Smooth muscle cell (in vitro differentiated cells): ENCODE data around the gene ELAVL1. TPM values are rescaled to one million over a fixed set of nuclear protein-coding genes. Genes with fewer than 3 reads are reported as not detected.

ENCODE experiments used
- DNase-seq: peaks from one replicate; lab custom pipeline; 2025; ENCODE audit not compliant: unreplicated experiment; lab: John Stamatoyannopoulos, UW
- H2AFZ ChIP-seq: fragments of 200-600 bp; sonication (generic); 2 replicates; pipeline ENCODE4 v1.6.0; 2016; ENCODE audit warnings: antibody characterized with exemption, low read depth, mild to moderate bottlenecking
- H3F3A ChIP-seq: fragments of 200-600 bp; sonication (generic); 2 replicates; pipeline ENCODE4 v1.6.0; 2017; ENCODE audit warnings: antibody characterized with exemption, low read depth
- H3K27ac ChIP-seq: fragments of 200-600 bp; sonication (generic); 2 replicates; pipeline ENCODE4 v1.5.1; 2016; ENCODE audit warnings: low read depth, mild to moderate bottlenecking
- H3K27me3 ChIP-seq: fragments of 200-600 bp; sonication (generic); 2 replicates; pipeline ENCODE4 v1.6.1; 2016; ENCODE audit warnings: low read depth, mild to moderate bottlenecking
- H3K36me3 ChIP-seq: fragments of 200-600 bp; sonication (generic); 2 replicates; pipeline ENCODE4 v1.5.1; 2016; ENCODE audit warnings: low read depth
- H3K4me1 ChIP-seq: fragments of 200-600 bp; sonication (generic); 2 replicates; pipeline ENCODE4 v1.5.1; 2016; ENCODE audit warnings: low read depth
- H3K4me2 ChIP-seq: fragments of 200-600 bp; sonication (generic); 2 replicates; pipeline ENCODE4 v1.6.0; 2016; ENCODE audit warnings: mild to moderate bottlenecking
- H3K4me3 ChIP-seq: fragments of 200-600 bp; sonication (generic); 2 replicates; pipeline ENCODE4 v1.5.1; 2016; ENCODE audit warnings: mild to moderate bottlenecking
- H3K79me2 ChIP-seq: fragments of 200-600 bp; sonication (generic); 2 replicates; pipeline ENCODE4 v1.6.0; 2016; ENCODE audit warnings: low read depth, mild to moderate bottlenecking
- H3K9ac ChIP-seq: fragments of 200-600 bp; sonication (generic); 2 replicates; pipeline ENCODE4 v1.6.0; 2016; ENCODE audit warnings: low read depth
- H3K9me3 ChIP-seq: fragments of 200-600 bp; sonication (generic); replicated peaks from 2 replicates; pipeline ENCODE4 v1.5.1; 2016; ENCODE audit warnings: low read depth
- H4K20me1 ChIP-seq: fragments of 200-600 bp; sonication (generic); 2 replicates; pipeline ENCODE4 v1.6.0; 2016; ENCODE audit warnings: low read depth
- WGBS: methylation state at CpG from one replicate; pipeline ENCODE4 v1.1.7; 2016; ENCODE audit warnings: low lambda C conversion rate; 5-methylcytosine and 5-hydroxymethylcytosine counted together
- polyA plus RNA-seq: library from polyadenylated mRNA; unstranded; fragments of >200 nt; fragmentation: Nextera tagmentation; extraction: Ambion mirVana; gene quantifications from 2 replicates; pipeline ENCODE4 v1.2.1, GENCODE V29; 2016
- total RNA-seq: library from RNA; depleted of rRNA; stranded (reverse); fragments of >200 nt; gene quantifications from 2 replicates; pipeline ENCODE4 v1.2.3, GENCODE V29; 2014
- TF ChIP-seq, protein P1 (sequence below): fragments of 200-600 bp; sonication (generic); IDR thresholded peaks from 2 replicates; pipeline ENCODE4 v1.5.1; 2017; ENCODE audit warnings: borderline replicate concordance, mild to moderate bottlenecking, antibody characterized with exemption; ENCODE audit not compliant: insufficient read depth, poor library complexity, severe bottlenecking

Gene ELAVL1
- total and polyA plus RNA-seq, 2 experiments from 2014 or later = 47.9 to 90.7 TPM

DNA sequence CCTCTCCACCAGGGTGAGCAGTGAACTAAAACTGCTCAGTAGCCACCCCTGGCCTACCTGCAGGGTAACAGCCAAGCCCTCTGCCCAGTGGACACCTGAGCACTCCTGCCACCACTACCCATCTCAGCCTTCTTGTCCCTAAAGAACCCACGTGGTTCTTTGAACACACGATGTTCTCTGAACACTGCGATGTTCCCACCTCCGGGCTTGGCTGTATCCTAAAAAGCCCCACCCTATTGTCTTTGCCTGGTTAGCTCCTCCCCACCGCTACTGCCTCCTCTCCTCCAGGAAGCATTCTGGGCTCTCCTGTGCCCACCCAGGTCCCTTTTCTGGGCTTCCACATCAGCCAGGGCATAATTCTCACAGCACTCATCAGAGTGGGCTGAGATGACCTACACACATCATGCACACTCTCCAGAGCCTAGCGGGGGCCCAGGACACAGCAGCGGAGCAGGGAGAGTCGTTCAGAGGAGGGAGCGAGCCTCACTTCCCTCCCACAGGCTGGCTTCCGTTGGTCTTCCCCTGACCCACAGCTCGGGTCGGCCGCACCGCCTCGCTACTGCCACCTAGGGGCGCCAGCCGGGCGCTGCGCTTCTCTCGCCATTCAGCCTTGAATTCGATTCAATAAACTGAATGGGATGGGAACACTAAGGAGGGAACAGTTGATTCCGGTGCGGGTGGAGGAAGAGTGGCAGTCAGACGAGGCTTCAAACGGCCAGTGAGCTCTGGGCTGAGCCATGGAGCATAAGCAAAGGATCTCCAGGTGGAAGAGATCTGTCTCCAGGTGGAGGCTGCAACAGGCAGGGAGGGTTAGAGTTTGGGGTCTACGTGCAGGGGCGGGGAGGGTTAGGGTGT, 3.2 kb downstream of the ELAVL1 start:
- Histone ChIP-seq H3F3A (peaks cover 12% of the 10 kb centered on the region), H3K27ac (peak overlapping the region; percentile 69), H4K20me1 (peaks cover 77% of the 10 kb centered on the region), H2AFZ (no peak overlapping the region), H3K4me3 (peak overlapping the region; percentile 40), H3K4me1 (peaks cover 22% of the 10 kb centered on the region), H3K79me2 (peaks cover 84% of the 10 kb centered on the region), H3K36me3 (no peaks in the 10 kb centered on the region), H3K27me3 (no peaks in the 10 kb centered on the region), H3K9ac (peak overlapping the region; percentile 32), H3K9me3 (no peaks in the 10 kb centered on the region), H3K4me2 (peak overlapping the region; percentile 85)
- TF ChIP-seq, protein P1, sequence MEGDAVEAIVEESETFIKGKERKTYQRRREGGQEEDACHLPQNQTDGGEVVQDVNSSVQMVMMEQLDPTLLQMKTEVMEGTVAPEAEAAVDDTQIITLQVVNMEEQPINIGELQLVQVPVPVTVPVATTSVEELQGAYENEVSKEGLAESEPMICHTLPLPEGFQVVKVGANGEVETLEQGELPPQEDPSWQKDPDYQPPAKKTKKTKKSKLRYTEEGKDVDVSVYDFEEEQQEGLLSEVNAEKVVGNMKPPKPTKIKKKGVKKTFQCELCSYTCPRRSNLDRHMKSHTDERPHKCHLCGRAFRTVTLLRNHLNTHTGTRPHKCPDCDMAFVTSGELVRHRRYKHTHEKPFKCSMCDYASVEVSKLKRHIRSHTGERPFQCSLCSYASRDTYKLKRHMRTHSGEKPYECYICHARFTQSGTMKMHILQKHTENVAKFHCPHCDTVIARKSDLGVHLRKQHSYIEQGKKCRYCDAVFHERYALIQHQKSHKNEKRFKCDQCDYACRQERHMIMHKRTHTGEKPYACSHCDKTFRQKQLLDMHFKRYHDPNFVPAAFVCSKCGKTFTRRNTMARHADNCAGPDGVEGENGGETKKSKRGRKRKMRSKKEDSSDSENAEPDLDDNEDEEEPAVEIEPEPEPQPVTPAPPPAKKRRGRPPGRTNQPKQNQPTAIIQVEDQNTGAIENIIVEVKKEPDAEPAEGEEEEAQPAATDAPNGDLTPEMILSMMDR = peak; percentile 99
- 16% methylated on average over 27 of the region's 27 CpGs for WGBS
- peak; percentile 63 for DNase-seq

DNA sequence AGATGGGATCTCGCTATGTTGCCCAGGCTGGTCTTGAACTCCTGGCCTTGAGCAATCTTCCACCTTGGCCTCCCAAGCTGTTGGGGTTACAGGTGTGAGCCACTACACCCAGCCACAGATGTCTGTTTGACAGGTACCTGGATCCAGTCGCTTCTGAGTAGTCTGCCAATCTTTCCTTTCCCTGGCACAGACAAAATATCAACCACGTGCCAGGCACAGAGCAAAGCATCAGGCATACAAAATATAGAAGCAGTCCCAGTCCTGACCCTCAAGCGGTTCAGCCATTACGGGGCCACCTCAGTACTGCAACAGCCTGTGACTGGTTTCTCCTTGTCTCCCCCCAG, 3.8 kb downstream of the ELAVL1 start:
- H3K36me3 ChIP-seq = no peaks in the 10 kb centered on the region
- no peak overlapping the region for H2AFZ ChIP-seq
- H3K4me3 ChIP-seq = peak overlapping the region; percentile 40
- peak overlapping the region; percentile 85 for H3K4me2 ChIP-seq
- peaks cover 90% of the 10 kb centered on the region for H3K79me2 ChIP-seq
- WGBS = 96% methylated on average over 5 of the region's 5 CpGs
- peak overlapping the region; percentile 69 for H3K27ac ChIP-seq
- H4K20me1 ChIP-seq = peaks cover 83% of the 10 kb centered on the region
- peaks cover 12% of the 10 kb centered on the region for H3F3A ChIP-seq
- peaks cover 22% of the 10 kb centered on the region for H3K4me1 ChIP-seq
- peak overlapping the region; percentile 32 for H3K9ac ChIP-seq
- no peaks in the 10 kb centered on the region for H3K9me3 ChIP-seq
- no peak for DNase-seq
- TF ChIP-seq, protein P1 = no peak
- no peaks in the 10 kb centered on the region for H3K27me3 ChIP-seq

DNA sequence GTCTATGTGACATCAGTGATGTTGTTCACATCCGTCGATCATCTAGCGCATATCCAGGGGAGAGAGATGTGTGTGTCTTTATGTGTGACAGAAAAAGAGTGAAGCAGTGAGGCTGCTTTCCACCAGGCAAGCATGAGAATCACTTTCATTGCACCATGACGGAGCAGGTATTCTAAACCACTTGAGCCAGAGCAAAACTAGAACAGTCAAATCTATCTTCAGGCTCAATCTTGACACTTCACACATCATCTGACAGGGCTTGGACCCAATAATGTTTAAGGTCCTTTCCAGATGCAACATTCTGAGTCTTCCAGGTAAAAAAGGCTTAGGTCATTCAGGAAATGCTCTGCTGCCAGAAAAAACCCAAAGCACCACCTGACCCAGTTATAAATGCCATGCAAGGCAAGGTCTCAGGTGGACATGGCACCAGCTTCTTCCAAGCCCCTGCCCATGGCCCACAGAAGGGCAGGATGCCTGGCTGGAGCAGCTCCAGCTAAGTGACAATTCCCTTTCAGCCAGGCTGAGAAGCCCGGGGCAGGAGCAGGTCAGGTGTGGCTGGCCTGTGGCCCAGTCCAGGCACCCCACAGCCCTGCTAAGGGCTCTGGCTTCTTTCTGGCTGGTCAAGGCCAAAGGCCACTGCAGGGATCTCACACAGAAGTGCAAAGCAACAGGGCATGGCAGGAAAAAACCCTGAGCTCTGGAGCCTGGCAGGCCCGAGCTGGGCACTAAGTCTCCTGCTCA, 5.0 kb downstream of the ELAVL1 start:
- Histone ChIP-seq H3K4me2 (no peak overlapping the region), H3K9me3 (no peaks in the 10 kb centered on the region), H3K79me2 (peaks cover 95% of the 10 kb centered on the region), H3K4me1 (peaks cover 16% of the 10 kb centered on the region), H3K36me3 (no peaks in the 10 kb centered on the region), H3K4me3 (no peak overlapping the region), H3K27ac (no peak overlapping the region), H3K9ac (no peak overlapping the region), H4K20me1 (peaks cover 95% of the 10 kb centered on the region), H3K27me3 (no peaks in the 10 kb centered on the region), H2AFZ (no peak overlapping the region), H3F3A (peaks cover 12% of the 10 kb centered on the region)
- TF ChIP-seq, protein P1 = no peak
- no peak for DNase-seq
- 96% methylated on average over 6 of the region's 6 CpGs for WGBS
